HG02943 (cell line): Measurements from ENCODE around the gene GRIK5.

ENCODE experiments used
- ATAC-seq: cut with Tn5 transposase; IDR thresholded peaks from one replicate; pipeline ENCODE4 v1.9.1; 2021; ENCODE audit warnings: mild to moderate bottlenecking, low read depth, moderate library complexity; ENCODE audit not compliant: unreplicated experiment

The GRIK5 gene

GRCh38 chr19:42096255-42096837 is 26.3 kb upstream of the GRIK5 start:
- ATAC-seq = no peak

- no peak for ATAC-seq
Measured at GRCh38 chr19:42095814-42096230, 25.8 kb upstream of the GRIK5 start.

GRCh38 chr19:42095142-42095813 is 25.3 kb upstream of the GRIK5 start:
- no peak for ATAC-seq

- no peak for ATAC-seq
Measured at GRCh38 chr19:42093926-42094325, 23.9 kb upstream of the GRIK5 start.

- no peak for ATAC-seq
Measured at GRCh38 chr19:42093505-42093904, 23.5 kb upstream of the GRIK5 start.

- no peak for ATAC-seq
Measured at GRCh38 chr19:42092350-42092749, 22.3 kb upstream of the GRIK5 start.

- no peak for ATAC-seq
Measured at GRCh38 chr19:42091742-42092141, 21.7 kb upstream of the GRIK5 start.

- ATAC-seq = no peak
Measured at GRCh38 chr19:42091300-42091699, 21.3 kb upstream of the GRIK5 start.

- ATAC-seq = no peak
Measured at GRCh38 chr19:42090672-42091071, 20.7 kb upstream of the GRIK5 start.

- ATAC-seq = no peak
Measured at GRCh38 chr19:42089772-42090171, 19.8 kb upstream of the GRIK5 start.

- ATAC-seq = no peak
Measured at GRCh38 chr19:42089191-42089750, 19.3 kb upstream of the GRIK5 start.

GRCh38 chr19:42088471-42089190 is 18.6 kb upstream of the GRIK5 start:
- no peak for ATAC-seq

GRCh38 chr19:42086770-42087550 is 17.0 kb upstream of the GRIK5 start:
- ATAC-seq = no peak

- ATAC-seq = no peak
Measured at GRCh38 chr19:42086188-42086736, 16.3 kb upstream of the GRIK5 start.

- ATAC-seq = no peak
Measured at GRCh38 chr19:42083537-42083936, 13.5 kb upstream of the GRIK5 start.

- no peak for ATAC-seq
Measured at GRCh38 chr19:42081584-42082203, 11.7 kb upstream of the GRIK5 start.

GRCh38 chr19:42080764-42081375 is 10.9 kb upstream of the GRIK5 start:
- no peak for ATAC-seq

- no peak for ATAC-seq
Measured at GRCh38 chr19:42079886-42080763, 10.1 kb upstream of the GRIK5 start.

GRCh38 chr19:42079276-42079669 is 9.3 kb upstream of the GRIK5 start:
- no peak for ATAC-seq
